Measurements from ENCODE around the gene CCDC88C.
A peak's percentile ranks its signal among the peaks of the same experiment; 100 is the strongest.

CCDC88C gene

GRCh38 chr14:91351512-91351862, 66.1 kb downstream of the CCDC88C start:
- no peak for DNase-seq (ENCODE audit: low read depth)
- peak overlapping the region; percentile 39 for H3K4me3 ChIP-seq (ENCODE audit: low read depth, low read length)
- no peak for TF ChIP-seq CTCF (IDR thresholded peaks at IDR 0.05; ENCODE audit: low read depth, low read length, missing control alignments)

- H3K4me3 ChIP-seq (ENCODE audit: low read depth, low read length), result peak overlapping the region; percentile 39
- DNase-seq (ENCODE audit: low read depth), result peak; percentile 83
- TF ChIP-seq CTCF (IDR thresholded peaks at IDR 0.05; ENCODE audit: low read depth, low read length, missing control alignments), result no peak
These were observed 66.7 kb downstream of the CCDC88C start for GRCh38 chr14:91350813-91351511.

DNA sequence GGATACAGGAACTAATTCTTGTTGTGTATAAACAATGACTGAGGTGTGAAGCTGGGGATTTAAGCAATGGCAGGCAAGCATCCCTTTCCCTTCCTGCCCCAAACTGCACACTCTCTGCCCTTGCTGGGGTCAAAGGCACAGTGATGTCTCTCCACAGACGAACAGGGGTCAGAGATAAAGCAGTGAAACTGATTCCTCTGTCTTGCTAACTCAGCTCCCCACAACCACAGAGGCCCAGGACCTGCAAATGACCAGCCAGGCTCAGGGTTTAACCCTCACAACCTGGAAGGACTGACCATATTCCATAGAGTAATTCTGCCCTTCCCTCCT, 67.2 kb downstream of the CCDC88C start:
- DNase-seq (ENCODE audit: low read depth), result no peak
- no peak for TF ChIP-seq CTCF (IDR thresholded peaks at IDR 0.05; ENCODE audit: low read depth, low read length, missing control alignments)
- H3K4me3 ChIP-seq (ENCODE audit: low read depth, low read length), result peak overlapping the region; percentile 20

GRCh38 chr14:91349481-91350074, 68.0 kb downstream of the CCDC88C start:
- peak overlapping the region; percentile 9; the same call in 1 of the 2 replicates for H3K4me3 ChIP-seq (ENCODE audit: low read depth, low read length)
- no peak for TF ChIP-seq CTCF (IDR thresholded peaks at IDR 0.05; ENCODE audit: low read depth, low read length, missing control alignments)
- peak; percentile 83 for DNase-seq (ENCODE audit: low read depth)

DNA sequence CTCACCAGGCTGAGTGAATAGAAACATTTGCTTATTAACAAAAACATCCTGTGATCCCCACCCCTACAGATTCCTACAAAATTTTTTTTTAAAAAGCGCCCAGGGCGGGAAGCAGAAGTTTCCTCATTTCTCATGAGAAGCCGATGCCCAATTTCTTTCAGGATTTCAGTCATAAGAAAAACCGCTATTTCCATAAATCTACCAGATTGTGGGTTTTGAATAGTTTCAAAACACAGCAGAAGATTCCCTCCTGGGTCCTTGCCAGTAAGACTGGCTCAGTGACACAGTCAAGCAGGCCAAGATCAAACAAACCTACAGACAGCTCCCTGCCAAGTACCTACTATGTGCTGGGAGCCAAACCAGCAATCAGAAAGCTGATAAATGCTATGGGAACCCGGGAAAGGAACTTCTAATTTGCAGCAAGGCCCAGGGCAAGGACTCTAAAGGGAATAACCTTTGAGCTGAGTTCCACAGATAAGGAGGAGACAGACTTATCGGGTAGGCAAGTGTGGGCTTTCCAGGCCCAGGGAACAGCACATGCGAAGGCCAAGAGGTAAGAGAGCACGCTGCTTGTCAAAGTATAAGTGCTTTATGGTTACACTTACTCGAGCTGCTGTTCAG, 68.7 kb downstream of the CCDC88C start:
- TF ChIP-seq CTCF (IDR thresholded peaks at IDR 0.05; ENCODE audit: low read depth, low read length, missing control alignments), result no peak
- H3K4me3 ChIP-seq (ENCODE audit: low read depth, low read length), result peak overlapping the region; percentile 9
- no peak for DNase-seq (ENCODE audit: low read depth)

GRCh38 chr14:91346838-91347173, 70.8 kb downstream of the CCDC88C start:
- H3K4me3 ChIP-seq (ENCODE audit: low read depth, low read length), result no peak overlapping the region
- no peak for TF ChIP-seq CTCF (IDR thresholded peaks at IDR 0.05; ENCODE audit: low read depth, low read length, missing control alignments)

GRCh38 chr14:91344096-91344495, 73.5 kb downstream of the CCDC88C start:
- no peak overlapping the region for H3K4me3 ChIP-seq (ENCODE audit: low read depth, low read length)
- no peak for DNase-seq (ENCODE audit: low read depth)
- no peak for TF ChIP-seq CTCF (IDR thresholded peaks at IDR 0.05; ENCODE audit: low read depth, low read length, missing control alignments)

More at GRCh38 chr14:91346838-91347173, 70.8 kb downstream of the CCDC88C start:
- DNase-seq (ENCODE audit: low read depth), result no peak
